HG03280 (cell line): Measurements from ENCODE around the gene MACROD2.

Experiments
- ATAC-seq: cut with Tn5 transposase; IDR thresholded peaks from one replicate; pipeline ENCODE4 v1.9.1; 2021; ENCODE audit warnings: mild to moderate bottlenecking, moderate library complexity; ENCODE audit not compliant: unreplicated experiment

MACROD2 gene

DNA sequence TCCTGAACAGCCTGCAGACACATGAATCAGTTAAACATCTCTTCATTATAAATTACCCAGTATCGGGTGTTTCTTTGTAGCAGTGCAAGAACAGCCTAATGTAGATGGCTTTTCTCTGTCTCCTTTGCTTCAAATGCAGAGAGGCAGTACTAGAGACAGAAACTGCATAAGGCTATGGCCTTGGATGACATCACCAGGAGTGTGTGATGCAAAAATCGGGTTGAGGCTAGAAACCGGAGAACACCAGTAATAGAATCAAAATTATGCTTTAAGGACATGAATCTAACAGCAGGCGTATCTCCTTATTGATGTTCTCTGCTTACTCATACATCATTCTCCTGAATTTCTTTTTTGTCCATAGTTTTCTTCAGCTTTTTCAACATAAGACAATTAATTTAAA, 391.4 kb downstream of the MACROD2 start:
- ATAC-seq, result no peak

DNA sequence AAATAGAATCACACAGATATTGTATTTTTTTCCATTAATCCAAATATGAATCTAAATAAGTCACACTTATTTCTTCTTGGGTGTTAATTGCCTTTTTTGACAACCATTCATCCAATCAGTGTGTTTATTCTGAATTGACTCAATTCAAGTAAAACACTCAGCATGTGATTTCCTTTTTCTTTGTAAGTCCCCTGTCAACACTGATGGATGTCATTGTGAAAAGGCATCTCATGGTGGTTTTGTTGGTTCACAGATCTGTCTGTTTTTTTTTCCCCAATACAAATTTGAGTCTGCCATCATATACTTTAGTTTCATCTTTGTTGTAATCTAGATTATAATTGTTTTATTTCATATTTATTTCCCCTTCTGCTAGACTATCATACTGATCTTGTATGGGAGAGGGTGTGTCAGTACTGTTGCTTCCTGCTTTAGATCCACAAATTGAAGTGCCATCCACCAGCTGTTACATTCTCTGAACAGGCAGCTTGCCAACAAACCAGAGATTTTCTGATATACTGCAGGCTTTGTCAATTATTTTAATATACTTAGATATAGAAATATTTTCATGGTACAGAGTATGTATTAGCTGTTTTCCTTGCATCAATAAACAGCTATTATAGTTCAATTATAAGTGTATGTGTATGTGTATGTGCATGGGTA, 406.3 kb downstream of the MACROD2 start:
- ATAC-seq, result no peak

DNA sequence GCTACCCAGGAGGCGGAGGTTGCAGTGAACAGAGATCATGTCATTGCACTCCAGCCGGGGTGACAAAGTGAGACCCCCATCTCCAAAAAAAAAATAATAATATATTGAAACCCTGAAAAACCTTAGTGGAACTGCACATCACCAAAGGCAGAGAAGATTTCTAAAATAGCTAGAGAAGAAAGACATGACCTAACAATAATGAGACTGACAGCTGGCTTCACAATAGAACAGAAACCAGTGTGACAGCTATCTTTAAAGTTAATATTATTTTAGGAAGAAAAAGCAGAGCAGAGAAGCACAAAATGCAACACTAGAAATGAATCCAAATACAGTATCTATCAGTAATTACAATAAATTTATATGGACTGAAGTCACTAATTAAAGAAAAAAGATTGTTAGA, 409.2 kb downstream of the MACROD2 start:
- no peak for ATAC-seq

DNA sequence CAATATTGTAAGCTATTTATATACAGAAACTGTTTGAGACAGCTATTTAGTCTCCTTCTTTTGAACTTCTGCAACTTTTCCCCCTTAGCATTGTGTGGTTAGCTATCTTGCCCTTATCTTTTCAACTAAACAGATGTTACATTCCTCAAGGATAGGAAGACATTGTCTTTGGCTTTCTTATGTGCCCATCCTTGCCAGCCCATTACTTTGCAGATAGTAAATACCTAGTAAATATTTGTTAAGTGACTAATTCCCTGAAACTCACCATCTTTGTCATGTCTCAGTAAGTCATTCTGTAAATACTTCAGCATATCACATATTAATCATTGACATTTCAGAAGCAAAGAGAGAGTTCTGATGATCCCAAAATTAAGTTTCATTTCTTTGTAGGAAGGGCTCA, 411.2 kb downstream of the MACROD2 start:
- ATAC-seq, result no peak

DNA sequence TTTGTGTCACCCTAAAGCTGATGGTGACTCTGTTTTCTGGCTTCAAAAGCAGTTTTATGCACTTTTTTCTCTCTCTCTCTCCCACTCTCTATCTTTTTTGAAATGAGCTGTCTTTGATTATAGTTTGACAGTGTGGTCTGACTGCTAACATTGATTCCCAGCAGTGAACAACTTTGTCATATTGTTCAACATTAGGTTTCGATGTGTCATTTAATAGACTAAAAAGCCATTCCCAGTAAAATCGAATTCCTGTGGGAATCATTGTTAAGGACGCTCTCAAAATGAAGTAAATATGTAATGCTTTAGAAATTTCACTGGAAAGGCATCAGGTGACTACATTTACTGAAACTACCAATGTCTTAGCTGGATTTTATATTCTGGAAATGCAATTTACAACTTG, 412.0 kb downstream of the MACROD2 start:
- ATAC-seq, result no peak

DNA sequence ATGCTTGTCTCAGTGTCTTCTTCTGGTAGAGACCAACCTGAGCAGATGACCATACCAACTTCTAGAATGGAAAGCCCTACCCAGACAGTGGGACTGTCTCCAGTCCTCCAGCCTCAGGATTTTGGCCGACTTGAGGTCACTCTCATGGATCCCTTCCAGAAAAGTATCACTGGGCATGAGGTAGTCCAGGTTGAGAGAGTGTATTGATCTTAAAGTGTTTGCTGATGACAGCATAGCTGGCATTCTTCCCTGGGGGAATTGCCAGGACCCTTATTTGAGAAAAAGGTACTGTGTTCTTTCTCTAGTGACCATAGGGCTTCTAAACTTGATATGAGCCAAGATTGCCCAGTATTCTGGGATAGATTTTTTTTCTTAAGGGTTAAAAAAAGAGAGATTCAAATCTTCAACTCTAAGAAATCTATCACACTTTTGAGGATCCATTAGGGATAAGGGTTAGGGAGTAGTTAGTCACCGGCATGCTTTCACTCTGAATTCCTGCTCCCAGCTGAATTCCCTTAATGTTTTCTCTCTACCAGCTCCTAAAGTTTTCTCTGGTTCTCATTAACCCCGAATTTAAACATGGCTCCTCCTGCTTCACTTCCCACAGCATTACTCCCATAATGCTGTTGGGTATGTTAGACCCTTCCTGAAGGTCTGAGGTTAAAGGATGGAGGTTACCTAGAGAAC, 415.7 kb downstream of the MACROD2 start:
- no peak for ATAC-seq

DNA sequence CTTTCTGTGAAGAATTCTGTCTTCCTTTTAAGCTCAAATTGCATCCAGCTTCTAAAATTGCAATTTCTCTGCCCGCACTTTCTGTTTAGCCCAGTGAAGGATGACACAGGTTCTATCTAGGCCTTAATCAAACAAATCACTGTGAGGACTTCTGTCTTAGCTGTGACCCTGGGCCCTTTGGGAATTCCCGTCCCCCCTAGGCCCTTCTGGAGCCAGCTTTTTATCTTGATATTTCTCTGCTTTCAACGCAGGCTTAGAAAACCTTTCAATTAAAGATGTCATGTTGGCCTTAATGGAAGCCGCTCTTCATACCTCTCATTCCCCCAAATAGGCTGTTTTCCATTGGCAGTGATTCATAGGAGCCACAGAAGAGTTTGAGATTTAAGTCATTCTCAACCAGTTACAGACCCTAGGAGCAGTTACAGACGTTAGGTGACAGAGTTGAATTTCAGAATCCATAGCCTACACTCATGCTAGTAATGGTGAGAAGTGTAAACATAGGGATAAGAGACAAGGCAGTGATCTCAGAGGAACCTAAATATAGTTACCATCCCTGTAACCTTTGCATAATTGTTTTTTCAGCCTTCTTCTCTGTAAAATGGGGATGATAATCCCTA, 416.9 kb downstream of the MACROD2 start:
- ATAC-seq, result no peak

DNA sequence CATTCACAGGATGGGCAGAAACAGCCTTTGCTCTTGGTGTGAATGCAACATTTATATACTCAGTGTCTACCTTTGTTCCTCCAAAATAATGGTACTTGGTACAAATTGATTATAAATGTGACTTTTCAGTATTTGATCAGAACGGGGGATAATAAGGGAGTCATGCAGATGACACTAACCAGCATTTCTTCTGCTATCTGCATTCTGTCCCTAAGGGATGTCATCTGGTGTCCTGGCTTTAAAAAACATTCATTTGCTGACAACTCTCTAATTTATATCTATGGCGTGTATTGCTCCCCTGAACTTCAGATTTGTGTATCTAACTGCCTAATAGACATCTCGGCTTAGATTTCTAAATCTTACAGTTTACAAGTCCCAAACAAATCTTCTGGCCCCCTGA, 418.5 kb downstream of the MACROD2 start:
- no peak for ATAC-seq

DNA sequence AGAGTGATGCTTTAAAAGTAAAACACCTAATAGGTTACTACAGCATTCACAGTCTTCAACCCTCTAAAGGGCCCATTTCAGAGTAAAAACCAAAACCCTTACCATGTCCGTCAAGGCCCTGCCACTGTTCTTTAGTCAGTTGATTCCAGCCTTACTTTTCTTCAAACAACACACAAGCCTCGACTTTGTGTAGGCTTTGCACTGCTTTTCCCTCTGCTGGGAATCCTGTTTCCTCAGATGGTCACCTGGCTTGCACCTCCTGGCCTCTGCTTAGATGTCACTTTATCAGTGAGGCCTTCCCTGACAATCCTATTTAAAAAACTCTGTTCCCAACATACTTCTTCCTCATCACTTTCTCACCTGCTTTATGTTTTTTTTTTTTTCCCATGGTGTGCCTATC, 419.2 kb downstream of the MACROD2 start:
- ATAC-seq, result no peak

DNA sequence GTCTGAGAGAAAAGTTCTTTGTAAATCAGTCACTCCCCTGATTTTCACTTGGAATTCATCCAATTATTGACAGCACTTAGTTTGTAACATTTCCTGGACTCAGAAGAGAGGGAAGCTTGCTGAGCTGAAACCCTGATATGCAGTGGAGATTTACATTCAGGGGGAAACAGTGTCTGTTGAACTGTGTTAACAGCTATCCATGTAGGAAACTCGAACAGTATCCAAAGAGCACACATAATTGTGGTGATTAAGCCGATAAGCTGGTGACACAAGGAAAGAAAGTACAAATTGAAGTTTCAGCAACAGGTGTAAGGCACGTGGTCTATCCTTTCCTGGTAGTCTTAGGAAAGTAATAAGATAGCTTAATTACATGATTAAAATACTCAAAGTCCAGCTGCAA, 420.2 kb downstream of the MACROD2 start:
- no peak for ATAC-seq

DNA sequence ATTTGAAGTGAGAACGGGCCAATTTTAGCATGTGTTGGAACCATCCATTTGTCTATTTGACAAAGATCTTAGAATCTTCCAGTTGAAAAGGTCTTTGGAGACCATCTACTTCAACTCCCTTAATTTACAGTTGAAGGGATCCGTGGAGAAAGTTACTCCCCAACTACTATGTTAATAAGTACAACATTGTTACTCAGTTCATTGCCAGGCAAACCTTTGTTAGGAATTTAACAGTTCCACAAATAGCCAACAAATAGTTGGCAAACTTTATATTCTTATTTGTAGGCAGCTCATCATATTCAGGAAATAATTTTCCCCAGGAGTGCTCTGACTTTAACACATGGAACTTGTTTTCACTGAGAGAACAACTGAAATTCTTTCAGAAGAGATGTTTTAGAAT, 423.1 kb downstream of the MACROD2 start:
- ATAC-seq, result no peak

DNA sequence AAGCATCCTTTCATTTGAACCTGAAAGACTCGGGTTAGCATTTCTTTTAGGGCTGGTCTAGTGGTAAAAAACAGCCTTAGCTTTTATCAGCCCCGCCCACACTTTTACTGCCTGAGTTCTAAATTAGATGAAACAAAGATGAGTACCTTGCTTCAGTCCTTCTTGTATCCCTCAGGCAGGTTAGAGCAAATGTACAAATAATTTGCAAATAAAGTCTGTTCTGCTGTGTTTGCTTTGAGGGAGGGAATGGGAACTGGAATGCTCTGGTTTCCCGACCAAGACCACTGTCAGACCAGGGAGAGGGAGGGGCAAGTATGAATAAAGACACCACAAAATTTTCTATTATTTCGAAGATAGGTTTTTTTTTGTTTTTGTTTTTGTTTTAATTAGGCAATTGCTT, 427.6 kb downstream of the MACROD2 start:
- ATAC-seq, result no peak

DNA sequence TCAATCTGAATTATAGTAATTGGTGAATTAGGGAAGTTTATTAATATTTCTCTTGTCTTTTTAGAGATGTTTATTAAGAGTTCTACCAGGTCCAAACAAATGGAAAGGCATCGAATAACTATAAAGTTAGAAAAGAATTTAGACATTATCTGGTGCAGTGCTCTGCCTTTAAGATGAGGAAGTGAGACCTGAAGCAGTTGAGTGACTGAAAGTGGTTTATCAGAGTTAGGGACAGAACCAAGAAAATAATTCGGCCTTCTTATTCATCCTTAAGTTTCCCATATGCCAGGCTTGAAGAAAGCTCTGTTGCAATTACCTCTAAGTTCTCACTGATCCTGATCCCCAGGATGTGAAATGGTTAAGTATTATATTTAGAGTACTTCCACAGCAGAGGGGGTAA, 436.3 kb downstream of the MACROD2 start:
- ATAC-seq, result no peak

DNA sequence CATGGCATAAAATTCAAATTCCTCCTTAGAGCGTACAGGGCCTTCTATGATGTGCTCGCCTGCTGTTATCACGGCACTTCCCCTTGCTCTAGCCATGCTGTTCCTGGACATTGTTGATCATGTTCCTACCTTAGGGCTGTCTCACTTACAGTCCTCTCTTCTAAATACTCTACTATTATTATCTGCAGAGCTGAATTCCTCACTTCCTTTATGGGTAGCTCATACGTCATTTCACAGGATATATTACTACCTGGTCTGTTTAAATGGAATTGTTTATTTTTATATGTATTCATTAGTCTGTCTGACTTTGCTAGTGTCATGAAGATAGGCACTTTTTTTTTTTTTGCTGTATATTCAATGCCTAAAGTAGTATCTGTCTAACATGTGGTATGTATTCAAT, 436.8 kb downstream of the MACROD2 start:
- ATAC-seq, result no peak

DNA sequence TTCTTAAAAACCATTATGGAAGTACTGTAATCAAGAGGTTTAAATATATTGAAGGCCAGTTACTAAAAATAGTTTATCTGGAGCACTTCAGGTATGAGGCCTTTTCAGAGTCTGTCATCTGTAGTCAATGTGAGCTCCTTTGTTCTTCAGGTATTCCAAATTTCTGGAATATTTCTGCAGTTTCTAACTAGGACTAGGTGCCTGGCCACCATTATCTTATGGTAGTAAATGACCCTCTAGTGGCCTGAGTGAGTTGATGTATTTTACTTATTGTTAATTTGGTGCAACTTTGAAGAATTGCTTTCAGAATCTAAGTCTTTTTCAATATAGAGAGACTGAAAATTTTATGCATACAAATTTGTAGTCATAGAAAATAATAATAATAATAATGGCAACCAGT, 437.3 kb downstream of the MACROD2 start:
- ATAC-seq, result no peak

DNA sequence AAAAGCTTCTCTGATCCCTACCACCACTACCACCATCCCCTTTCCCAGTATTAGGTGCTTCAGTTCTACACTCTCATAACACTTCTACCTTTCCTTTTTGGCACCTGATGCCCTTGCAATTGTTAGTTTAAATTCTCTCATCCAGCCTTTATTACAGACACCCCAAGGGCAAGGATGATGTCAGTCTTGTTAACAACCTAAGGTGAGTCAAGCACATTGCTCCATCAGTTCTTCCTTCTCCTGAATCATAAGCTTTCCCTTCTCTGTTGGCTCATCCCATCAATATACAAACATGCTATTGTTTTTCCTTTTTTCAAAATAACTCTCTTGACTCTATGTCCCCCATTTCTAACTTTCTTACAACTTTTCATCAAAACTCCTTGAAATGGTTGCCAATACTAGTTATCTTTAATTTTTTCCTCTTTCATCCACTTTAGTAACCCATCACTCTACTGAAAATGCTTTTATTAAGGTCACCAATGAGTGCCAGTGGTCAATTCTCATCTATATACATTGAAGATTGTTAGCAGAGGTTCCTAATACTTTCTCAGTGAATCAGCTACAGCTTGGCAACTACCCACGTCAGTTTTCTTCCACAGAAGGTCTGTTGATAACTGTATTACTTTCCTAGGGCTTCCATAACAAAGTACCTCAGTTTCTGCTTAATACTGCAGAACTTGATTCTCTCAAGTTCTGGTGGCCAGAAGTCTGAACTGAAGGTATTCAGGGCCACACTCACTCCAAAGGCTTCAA, 439.2 kb downstream of the MACROD2 start:
- no peak for ATAC-seq

DNA sequence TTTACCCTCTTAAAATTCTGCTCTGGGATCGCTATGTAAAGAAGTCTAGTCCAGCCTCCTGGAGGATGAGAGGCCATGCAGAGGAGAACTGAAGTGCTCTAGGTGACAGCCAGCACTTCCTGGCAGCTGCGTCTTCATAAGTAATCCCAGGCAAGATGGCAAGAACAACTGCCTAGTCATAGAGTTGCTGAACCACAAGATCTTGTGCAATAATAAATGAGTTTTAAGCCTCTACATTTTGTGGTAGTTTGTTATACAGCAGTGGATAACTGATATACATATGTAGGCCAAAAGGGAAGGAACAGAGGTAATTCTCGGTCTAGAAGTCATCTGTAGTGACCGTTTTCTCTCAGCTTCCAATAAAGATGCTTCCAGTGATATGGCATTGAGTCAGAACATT, 445.9 kb downstream of the MACROD2 start:
- ATAC-seq, result no peak

DNA sequence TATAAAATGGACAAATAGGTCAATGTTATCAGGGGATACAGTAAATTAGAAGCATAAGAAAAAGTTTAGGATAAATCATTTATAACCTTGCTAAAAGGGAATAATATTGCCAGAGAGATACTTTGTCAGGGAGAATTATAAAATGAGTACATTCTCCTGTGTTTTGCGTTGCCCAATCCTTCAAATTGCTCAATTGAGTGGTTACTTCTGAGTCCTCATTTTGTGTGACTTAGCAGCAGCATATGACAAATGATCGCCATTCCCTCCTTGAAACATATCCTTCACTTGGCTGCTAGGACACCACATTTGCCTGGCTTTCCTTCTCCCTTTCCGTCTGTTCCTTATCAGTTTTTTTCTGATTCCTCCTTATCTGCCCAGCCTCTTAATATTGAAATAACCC, 448.8 kb downstream of the MACROD2 start:
- no peak for ATAC-seq

DNA sequence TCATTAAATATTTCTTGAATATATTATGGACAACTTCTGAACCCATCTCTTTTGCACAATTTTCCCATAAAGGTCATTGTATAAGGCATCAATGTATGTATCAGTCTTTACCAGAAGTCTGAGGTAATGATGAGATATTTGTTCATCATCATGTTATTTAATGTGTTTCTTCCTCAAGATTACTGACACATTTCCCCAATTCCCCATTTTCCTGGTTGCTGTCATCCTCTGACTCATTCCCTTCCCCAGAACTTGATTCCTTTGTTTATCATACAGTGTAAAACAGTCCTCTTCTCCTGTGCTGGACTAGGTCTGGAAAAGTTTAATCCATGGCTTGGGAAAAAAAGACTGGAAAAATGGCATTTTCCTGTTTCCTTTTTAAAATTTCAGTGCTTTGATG, 450.0 kb downstream of the MACROD2 start:
- no peak for ATAC-seq

DNA sequence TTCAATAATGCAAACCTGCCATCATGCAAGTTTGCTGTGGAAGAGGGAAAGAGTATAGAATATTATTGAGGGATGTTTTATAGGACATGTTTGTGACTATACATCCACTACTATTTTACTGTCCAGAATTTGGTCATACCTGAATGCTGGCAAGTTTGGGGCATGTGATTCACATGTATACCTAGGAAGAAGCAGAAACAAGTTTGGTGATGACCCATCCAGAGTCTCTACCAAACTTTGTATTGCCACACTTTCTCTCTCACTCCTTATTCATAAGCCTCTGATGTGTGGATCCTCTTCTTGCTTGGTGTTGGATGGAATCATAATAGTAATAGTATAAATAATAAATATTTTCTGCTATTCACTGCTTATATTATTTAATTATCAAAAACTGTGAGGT, 450.6 kb downstream of the MACROD2 start:
- ATAC-seq, result no peak

DNA sequence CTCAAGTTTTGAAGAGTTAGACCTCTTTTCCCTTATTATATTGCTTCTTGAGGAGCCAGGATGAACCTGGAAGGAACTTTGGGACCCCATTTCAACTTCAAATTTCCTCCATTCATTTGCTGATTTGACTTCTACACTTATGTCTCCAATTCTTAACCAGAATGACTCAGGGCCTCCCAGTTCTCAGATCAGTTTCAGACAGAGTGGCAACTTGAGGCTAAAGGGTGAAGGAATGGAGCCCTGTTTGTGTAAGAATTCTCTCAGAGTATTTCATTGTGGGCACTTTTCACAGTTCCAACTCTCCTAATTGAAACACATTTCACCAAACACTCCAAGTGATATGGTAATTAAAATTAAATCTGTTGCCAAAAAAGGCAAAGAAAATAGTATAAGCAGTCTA, 451.1 kb downstream of the MACROD2 start:
- ATAC-seq, result no peak

DNA sequence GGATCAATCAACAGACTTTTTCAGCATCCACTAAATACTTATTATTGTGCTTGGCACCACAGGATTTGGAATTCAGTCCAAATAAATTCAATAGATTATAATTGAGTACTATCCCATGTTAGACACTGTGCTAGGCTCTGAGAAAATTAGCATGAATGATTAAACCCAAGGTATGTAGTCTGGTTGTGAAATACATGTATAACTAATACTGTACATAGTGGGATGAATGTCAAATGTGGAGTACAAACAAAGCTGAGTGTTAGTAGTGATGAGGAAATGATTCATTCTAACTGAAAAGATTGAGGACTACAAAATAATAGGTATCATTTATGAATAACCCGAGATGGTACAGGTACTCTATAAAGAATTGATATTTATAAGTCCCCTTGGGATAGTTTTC, 454.0 kb downstream of the MACROD2 start:
- ATAC-seq, result no peak
